ENCODE measurements around the gene XAGE5.
"Not testable (repeated sequence)": the region's sequence is repeated elsewhere in the genome, so short reads cannot be mapped to it uniquely, and the experiment has no call there.

The XAGE5 gene

DNA sequence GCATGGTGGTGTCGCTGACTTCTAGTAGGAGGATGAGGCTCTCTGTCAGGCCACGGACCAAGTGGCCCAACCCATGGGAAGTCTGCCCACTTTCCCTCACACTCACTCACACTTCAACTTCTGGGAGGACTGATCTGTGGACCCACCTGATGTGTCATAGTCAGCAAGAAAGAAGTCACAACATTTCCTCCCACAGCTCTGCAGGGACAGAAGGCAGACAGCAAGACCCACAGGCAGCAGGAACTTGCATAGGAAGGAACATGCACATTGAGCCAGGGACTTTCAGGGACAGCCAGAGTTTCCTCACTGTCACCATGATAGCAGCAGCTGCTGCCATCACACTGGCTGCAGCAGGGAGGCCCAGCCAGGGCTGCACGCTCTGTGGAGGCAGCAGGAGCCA, 19.5 kb downstream of the XAGE5 start:
- Histone ChIP-seq H3K4me1 (ENCODE audit: control insufficient read depth, low read length) (no peaks in the 10 kb centered on the region), H3F3A (ENCODE audit: control insufficient read depth, insufficient read depth) (no peaks in the 10 kb centered on the region), H3K4me3 (ENCODE audit: low read length) (no peak overlapping the region), H3K4me2 (ENCODE audit: low read length) (no peak overlapping the region), H3K9me2 (replicated peaks; ENCODE audit: control insufficient read depth, low read length) (no peaks in the 10 kb centered on the region), H3K79me2 (ENCODE audit: control insufficient read depth, low read length) (no peaks in the 10 kb centered on the region), H3K27ac (ENCODE audit: low read depth, low read length) (no peak overlapping the region), H3K36me3 (ENCODE audit: control insufficient read depth, low read length) (no peaks in the 10 kb centered on the region), H4K20me1 (ENCODE audit: control insufficient read depth, insufficient read depth, low read depth, low read length) (no peaks in the 10 kb centered on the region), H3K27me3 (ENCODE audit: control insufficient read depth, low read length) (no peaks in the 10 kb centered on the region), H3K9me3 (ENCODE audit: control insufficient read depth, insufficient read depth, low read length) (no peaks in the 10 kb centered on the region)
- no peak for TF ChIP-seq EZH2phosphoT487 (IDR thresholded peaks at IDR 0.05; ENCODE audit: borderline replicate concordance, low read length)
- TF ChIP-seq, protein P1, sequence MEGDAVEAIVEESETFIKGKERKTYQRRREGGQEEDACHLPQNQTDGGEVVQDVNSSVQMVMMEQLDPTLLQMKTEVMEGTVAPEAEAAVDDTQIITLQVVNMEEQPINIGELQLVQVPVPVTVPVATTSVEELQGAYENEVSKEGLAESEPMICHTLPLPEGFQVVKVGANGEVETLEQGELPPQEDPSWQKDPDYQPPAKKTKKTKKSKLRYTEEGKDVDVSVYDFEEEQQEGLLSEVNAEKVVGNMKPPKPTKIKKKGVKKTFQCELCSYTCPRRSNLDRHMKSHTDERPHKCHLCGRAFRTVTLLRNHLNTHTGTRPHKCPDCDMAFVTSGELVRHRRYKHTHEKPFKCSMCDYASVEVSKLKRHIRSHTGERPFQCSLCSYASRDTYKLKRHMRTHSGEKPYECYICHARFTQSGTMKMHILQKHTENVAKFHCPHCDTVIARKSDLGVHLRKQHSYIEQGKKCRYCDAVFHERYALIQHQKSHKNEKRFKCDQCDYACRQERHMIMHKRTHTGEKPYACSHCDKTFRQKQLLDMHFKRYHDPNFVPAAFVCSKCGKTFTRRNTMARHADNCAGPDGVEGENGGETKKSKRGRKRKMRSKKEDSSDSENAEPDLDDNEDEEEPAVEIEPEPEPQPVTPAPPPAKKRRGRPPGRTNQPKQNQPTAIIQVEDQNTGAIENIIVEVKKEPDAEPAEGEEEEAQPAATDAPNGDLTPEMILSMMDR (IDR thresholded peaks at IDR 0.05; ENCODE audit: low read depth, low read length, poor library complexity, severe bottlenecking) = no peak

DNA sequence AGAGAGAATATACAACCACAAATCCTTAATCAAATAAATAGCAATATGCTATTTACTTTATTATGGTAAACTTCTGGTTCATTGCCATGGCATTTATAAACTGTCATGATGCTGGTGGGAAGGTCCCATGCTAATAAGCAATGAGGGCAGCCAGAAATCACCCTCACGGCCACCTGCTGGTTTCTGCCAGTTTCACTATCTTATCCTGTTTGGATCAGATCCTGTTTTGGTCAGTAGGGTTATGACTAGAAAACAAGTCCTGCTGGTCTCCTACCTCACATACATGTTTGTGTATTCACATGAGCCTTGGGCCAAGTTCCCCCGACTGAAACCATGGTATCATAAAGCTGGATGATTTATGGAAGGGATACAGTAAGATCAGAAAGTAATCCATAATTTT, 28.1 kb downstream of the XAGE5 start:
- Histone ChIP-seq H3F3A (ENCODE audit: control insufficient read depth, insufficient read depth) (no peaks in the 10 kb centered on the region), H3K4me2 (ENCODE audit: low read length) (no peak overlapping the region), H3K27me3 (ENCODE audit: control insufficient read depth, low read length) (no peaks in the 10 kb centered on the region), H3K4me3 (ENCODE audit: low read length) (no peak overlapping the region), H3K4me1 (ENCODE audit: control insufficient read depth, low read length) (no peaks in the 10 kb centered on the region), H3K36me3 (ENCODE audit: control insufficient read depth, low read length) (no peaks in the 10 kb centered on the region), H3K9me3 (ENCODE audit: control insufficient read depth, insufficient read depth, low read length) (no peaks in the 10 kb centered on the region), H3K27ac (ENCODE audit: low read depth, low read length) (no peak overlapping the region), H4K20me1 (ENCODE audit: control insufficient read depth, insufficient read depth, low read depth, low read length) (no peaks in the 10 kb centered on the region), H3K9me2 (replicated peaks; ENCODE audit: control insufficient read depth, low read length) (no peaks in the 10 kb centered on the region), H3K79me2 (ENCODE audit: control insufficient read depth, low read length) (no peaks in the 10 kb centered on the region)
- TF ChIP-seq, protein P1 (IDR thresholded peaks at IDR 0.05; ENCODE audit: low read depth, low read length, poor library complexity, severe bottlenecking) = no peak
- TF ChIP-seq EZH2phosphoT487 (IDR thresholded peaks at IDR 0.05; ENCODE audit: borderline replicate concordance, low read length) = no peak

DNA sequence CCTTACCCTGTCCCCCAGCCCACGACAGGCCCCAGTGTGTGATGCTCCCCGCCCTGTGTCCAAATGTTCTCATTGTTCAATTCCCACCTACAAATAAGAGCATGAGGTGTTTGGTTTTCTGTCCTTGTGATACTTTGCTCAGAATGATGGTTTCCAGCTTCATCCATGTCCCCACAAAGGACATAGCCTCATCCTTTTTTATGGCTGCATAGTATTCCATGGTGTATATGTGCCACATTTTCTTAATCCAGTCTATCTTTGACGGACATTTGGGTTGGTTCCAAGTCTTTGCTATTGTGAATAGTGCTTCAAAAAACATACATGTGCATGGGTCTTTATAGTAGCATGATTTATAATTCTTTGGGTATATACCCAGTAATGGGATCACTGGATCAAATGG, 32.5 kb downstream of the XAGE5 start:
- H3F3A ChIP-seq (ENCODE audit: control insufficient read depth, insufficient read depth); H4K20me1 ChIP-seq (ENCODE audit: control insufficient read depth, insufficient read depth, low read depth, low read length); H3K9me3 ChIP-seq (ENCODE audit: control insufficient read depth, insufficient read depth, low read length); H3K4me3 ChIP-seq (ENCODE audit: low read length); H3K27ac ChIP-seq (ENCODE audit: low read depth, low read length); H3K36me3 ChIP-seq (ENCODE audit: control insufficient read depth, low read length); H3K4me2 ChIP-seq (ENCODE audit: low read length); H3K4me1 ChIP-seq (ENCODE audit: control insufficient read depth, low read length); H3K27me3 ChIP-seq (ENCODE audit: control insufficient read depth, low read length); H3K79me2 ChIP-seq (ENCODE audit: control insufficient read depth, low read length); H3K9me2 ChIP-seq (replicated peaks; ENCODE audit: control insufficient read depth, low read length): not testable (repeated sequence)

DNA sequence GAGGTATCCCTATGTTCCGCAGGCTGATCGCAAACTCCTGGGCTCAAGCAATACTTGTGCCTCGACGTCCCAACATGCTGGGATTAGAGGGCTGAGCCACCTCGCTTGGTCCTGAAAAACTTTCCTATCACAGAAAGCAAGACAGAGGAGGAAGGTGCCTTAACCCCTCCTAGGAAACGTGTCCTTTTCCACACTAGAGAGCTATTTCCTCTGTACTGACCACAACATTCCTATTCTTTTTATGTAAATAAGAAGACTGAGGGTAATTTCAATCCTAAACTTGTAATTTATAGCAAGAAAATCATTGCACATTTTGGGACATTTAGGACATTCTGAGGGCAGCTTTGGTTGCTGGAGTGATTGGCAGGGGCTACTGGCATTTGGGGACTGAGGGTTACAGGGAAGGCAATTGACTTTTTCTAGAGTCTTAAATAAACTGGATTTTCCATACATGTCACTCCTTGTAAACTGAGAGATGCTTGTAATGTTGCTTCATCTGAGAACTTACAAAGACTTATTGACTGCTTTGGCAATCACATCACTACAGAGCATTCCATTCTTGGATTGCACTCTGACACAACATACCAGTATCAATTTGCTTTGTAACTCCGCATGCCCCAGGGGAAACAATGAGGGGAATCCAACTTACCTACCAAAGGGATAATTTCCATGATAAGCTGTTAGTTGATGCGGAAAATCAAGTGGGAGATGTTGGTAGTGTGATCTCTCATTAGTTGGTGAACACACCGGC, 41.2 kb downstream of the XAGE5 start:
- Histone ChIP-seq H3F3A (ENCODE audit: control insufficient read depth, insufficient read depth) (no peaks in the 10 kb centered on the region), H3K27me3 (ENCODE audit: control insufficient read depth, low read length) (no peaks in the 10 kb centered on the region), H3K27ac (ENCODE audit: low read depth, low read length) (no peak overlapping the region), H3K36me3 (ENCODE audit: control insufficient read depth, low read length) (no peaks in the 10 kb centered on the region), H3K4me1 (ENCODE audit: control insufficient read depth, low read length) (peaks cover 15% of the 10 kb centered on the region), H4K20me1 (ENCODE audit: control insufficient read depth, insufficient read depth, low read depth, low read length) (no peaks in the 10 kb centered on the region), H3K9me2 (replicated peaks; ENCODE audit: control insufficient read depth, low read length) (no peaks in the 10 kb centered on the region), H3K79me2 (ENCODE audit: control insufficient read depth, low read length) (no peaks in the 10 kb centered on the region), H3K9me3 (ENCODE audit: control insufficient read depth, insufficient read depth, low read length) (no peaks in the 10 kb centered on the region), H3K4me2 (ENCODE audit: low read length) (no peak overlapping the region), H3K4me3 (ENCODE audit: low read length) (no peak overlapping the region)
- TF ChIP-seq, protein P1 (IDR thresholded peaks at IDR 0.05; ENCODE audit: low read depth, low read length, poor library complexity, severe bottlenecking) = no peak
- no peak for TF ChIP-seq EZH2phosphoT487 (IDR thresholded peaks at IDR 0.05; ENCODE audit: borderline replicate concordance, low read length)

DNA sequence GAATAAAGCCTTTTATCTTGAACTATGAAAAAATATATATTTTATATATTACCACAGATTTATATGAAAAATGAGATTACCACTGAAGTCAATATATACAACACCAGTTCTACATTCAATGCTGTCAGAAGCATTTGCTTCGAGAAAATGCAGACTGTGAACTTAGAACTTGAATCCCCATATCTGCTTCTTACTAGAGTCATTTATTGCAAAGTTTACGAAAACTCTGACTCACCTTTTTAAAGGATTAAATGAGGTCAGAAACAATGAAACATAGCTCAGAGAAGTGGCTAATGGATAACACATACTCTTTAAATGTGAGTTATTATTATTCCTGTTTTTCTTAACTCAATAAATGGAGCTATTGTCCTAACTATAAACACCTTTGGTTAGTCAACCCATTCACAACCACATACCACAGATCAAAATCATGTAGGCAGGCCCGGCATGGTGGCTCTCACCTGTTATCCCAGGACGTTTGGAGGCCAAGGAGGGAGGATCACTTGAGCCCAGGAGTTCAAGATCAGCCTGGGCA, 46.0 kb downstream of the XAGE5 start:
- H3K27me3 ChIP-seq (ENCODE audit: control insufficient read depth, low read length); H3K79me2 ChIP-seq (ENCODE audit: control insufficient read depth, low read length); H3K9me2 ChIP-seq (replicated peaks; ENCODE audit: control insufficient read depth, low read length); H3K4me3 ChIP-seq (ENCODE audit: low read length); H3F3A ChIP-seq (ENCODE audit: control insufficient read depth, insufficient read depth); H4K20me1 ChIP-seq (ENCODE audit: control insufficient read depth, insufficient read depth, low read depth, low read length); H3K9me3 ChIP-seq (ENCODE audit: control insufficient read depth, insufficient read depth, low read length); H3K4me2 ChIP-seq (ENCODE audit: low read length); H3K27ac ChIP-seq (ENCODE audit: low read depth, low read length); H3K36me3 ChIP-seq (ENCODE audit: control insufficient read depth, low read length): not testable (repeated sequence)
- H3K4me1 ChIP-seq (ENCODE audit: control insufficient read depth, low read length) = peaks cover 15% of the 10 kb centered on the region
